Stomach (tissue), 4 donors: ENCODE data around the gene EFNB1.

Experiments
- EP300 ChIP-seq: sonication (generic); formaldehyde crosslinking; IDR thresholded peaks from one replicate; pipeline ENCODE4 v1.6.1; 2017; ENCODE audit warnings: antibody characterized with exemption
- POLR2A ChIP-seq, 4 donors: fragments of 450-650 bp; IDR thresholded peaks; one replicate each; pipeline ENCODE4 v1.6.1; 2016; ENCODE audit warnings: antibody characterized with exemption in 4 of 4, control low read depth in 2 of 4, mild to moderate bottlenecking in 1 of 4, moderate library complexity in 1 of 4
- POLR2AphosphoS5 ChIP-seq, 3 donors: sonication (generic); formaldehyde crosslinking; IDR thresholded peaks; one replicate each; pipeline ENCODE4 v1.6.1; 2016; ENCODE audit warnings: antibody characterized with exemption in 3 of 3
- TF ChIP-seq, protein P1 (sequence below), 7 experiments: fragments of 450-650 bp in 4 of 7; fragments of 200-600 bp in 3 of 7; sonication (generic) in 3 of 7; IDR thresholded peaks; one replicate each; pipeline ENCODE4 v1.5.1; 2016 to 2019; ENCODE audit warnings: antibody characterized with exemption in 7 of 7, control low read depth in 2 of 7, mild to moderate bottlenecking in 1 of 7

DNA sequence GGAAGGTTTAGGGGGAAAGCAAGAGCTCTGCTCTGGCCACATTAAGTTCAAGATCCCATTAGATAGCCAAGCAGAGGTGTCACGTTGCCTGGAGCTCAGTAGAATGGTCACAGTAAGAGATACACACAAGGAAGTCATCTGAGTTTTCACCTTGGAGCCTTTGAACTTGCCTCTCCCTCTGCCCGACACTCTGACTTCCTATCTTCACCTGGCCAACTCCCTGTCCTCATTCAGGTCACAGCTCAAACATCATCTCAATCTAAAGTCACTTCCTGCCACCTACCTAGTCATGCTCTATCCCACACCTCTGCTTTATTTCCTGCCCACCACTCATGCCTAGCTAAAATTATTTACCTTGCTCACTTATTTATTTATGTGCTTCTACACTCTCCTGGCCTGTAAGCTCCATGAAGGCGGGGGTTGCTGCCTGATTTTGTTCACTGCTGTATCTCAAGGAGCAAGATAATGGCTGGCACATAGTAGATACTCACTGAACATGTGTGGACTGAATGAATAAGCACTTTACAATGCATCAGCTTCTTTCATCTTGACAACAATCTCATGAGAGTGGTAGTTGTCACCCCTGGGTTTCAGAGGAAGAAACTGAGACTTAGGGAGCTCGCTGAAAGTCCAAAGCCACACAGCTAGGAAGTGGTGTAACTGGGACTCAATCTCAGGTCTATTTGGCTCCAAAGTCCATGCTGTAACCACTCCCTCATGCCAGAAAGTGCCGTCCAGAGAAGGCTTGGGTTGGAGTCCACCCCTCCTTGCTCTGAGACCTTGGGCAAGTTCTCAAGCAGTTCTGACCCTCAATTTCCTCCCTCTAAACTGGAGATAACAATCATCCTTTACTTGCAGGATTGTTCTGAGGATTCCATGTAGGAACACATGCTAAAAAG, 40.3 kb downstream of the EFNB1 start:
- TF ChIP-seq, protein P1, sequence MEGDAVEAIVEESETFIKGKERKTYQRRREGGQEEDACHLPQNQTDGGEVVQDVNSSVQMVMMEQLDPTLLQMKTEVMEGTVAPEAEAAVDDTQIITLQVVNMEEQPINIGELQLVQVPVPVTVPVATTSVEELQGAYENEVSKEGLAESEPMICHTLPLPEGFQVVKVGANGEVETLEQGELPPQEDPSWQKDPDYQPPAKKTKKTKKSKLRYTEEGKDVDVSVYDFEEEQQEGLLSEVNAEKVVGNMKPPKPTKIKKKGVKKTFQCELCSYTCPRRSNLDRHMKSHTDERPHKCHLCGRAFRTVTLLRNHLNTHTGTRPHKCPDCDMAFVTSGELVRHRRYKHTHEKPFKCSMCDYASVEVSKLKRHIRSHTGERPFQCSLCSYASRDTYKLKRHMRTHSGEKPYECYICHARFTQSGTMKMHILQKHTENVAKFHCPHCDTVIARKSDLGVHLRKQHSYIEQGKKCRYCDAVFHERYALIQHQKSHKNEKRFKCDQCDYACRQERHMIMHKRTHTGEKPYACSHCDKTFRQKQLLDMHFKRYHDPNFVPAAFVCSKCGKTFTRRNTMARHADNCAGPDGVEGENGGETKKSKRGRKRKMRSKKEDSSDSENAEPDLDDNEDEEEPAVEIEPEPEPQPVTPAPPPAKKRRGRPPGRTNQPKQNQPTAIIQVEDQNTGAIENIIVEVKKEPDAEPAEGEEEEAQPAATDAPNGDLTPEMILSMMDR (IDR thresholded peaks at IDR 0.05): no peak
- TF ChIP-seq EP300 (no peak), POLR2AphosphoS5 (IDR thresholded peaks at IDR 0.05) (no peak), POLR2A (IDR thresholded peaks at IDR 0.05) (no peak)
